Stimulated activated naive B cell treated with anti-CD40 and anti-IgM and Interleukin-4, amounts not matched to agents 10 μg/mL and 1 μg/mL and 100 μg/mL, for 72 hours (primary cell): ENCODE data around the gene UBE2M.
"Not testable (repeated sequence)": the region's sequence is repeated elsewhere in the genome, so short reads cannot be mapped to it uniquely, and the experiment has no call there.

Experiments used
- ATAC-seq, 2 donors: fragments of 150-1000 bp; cut with Tn5 transposase; replicated peaks; 2 replicates each; pipeline ENCODE4 v1.10.0; 2021; ENCODE audit warnings: moderate library complexity in 1 of 2
- DNase-seq: peaks from one replicate; pipeline ENCODE4 v3.0.0; 2021
- H3K27ac Mint-ChIP-seq: one replicate; pipeline ENCODE4 v1.8.0; 2022; ENCODE audit warnings: mild to moderate bottlenecking, mixed read lengths
- H3K27me3 Mint-ChIP-seq, 2 donors: one replicate each; pipeline ENCODE4 v1.8.0; 2022; ENCODE audit warnings: mixed read lengths in 2 of 2
- H3K36me3 Mint-ChIP-seq, 2 donors: one replicate each; pipeline ENCODE4 v1.8.0; 2022; ENCODE audit warnings: mixed read lengths in 2 of 2, mild to moderate bottlenecking in 1 of 2
- H3K4me1 Mint-ChIP-seq, 2 donors: one replicate each; pipeline ENCODE4 v1.8.0; 2022; ENCODE audit warnings: mixed read lengths in 2 of 2, mild to moderate bottlenecking in 1 of 2
- H3K4me3 Mint-ChIP-seq, 2 donors: one replicate each; pipeline ENCODE4 v1.8.0; 2022; ENCODE audit warnings: mild to moderate bottlenecking in 2 of 2, mixed read lengths in 2 of 2, moderate library complexity in 1 of 2
- H3K9me3 Mint-ChIP-seq, 2 donors: one replicate each; pipeline ENCODE4 v1.8.0; 2022; ENCODE audit warnings: mixed read lengths in 2 of 2, mild to moderate bottlenecking in 1 of 2

Gene UBE2M

GRCh38 chr19:58510084-58510862, 48.1 kb downstream of the UBE2M start:
- Mint-ChIP-seq H3K27me3 (no peaks in the 10 kb centered on the region), H3K4me1 (peaks cover 8 to 26% of the 10 kb centered on the region in 2 donors), H3K9me3 (peaks cover 4 to 9% of the 10 kb centered on the region in 2 donors), H3K27ac (peak overlapping the region; percentile 79), H3K4me3 (peak overlapping the region in 1 of 2 donors; percentile 39), H3K36me3 (peaks cover 7 to 15% of the 10 kb centered on the region in 2 donors)
- DNase-seq (no peak), ATAC-seq (no peak)

- Mint-ChIP-seq H3K36me3 (peaks cover 7 to 12% of the 10 kb centered on the region in 2 donors), H3K4me1 (peaks cover 6 to 20% of the 10 kb centered on the region in 2 donors), H3K27ac (peak overlapping the region; percentile 79), H3K4me3 (no peak overlapping the region), H3K9me3 (peaks cover 4 to 9% of the 10 kb centered on the region in 2 donors), H3K27me3 (no peaks in the 10 kb centered on the region)
- no peak for ATAC-seq
- DNase-seq, result no peak
Observed at GRCh38 chr19:58509731-58510083, 48.7 kb downstream of the UBE2M start.

GRCh38 chr19:58507602-58508223, 50.7 kb downstream of the UBE2M start:
- H3K27ac Mint-ChIP-seq, H3K4me1 Mint-ChIP-seq, H3K4me3 Mint-ChIP-seq, DNase-seq, H3K27me3 Mint-ChIP-seq, H3K9me3 Mint-ChIP-seq, H3K36me3 Mint-ChIP-seq, ATAC-seq: not testable (repeated sequence)
